Tibial nerve (tissue), 3 donors: Measurements from ENCODE around the gene CYP4Z1.
"Not testable (repeated sequence)": the region's sequence is repeated elsewhere in the genome, so short reads cannot be mapped to it uniquely, and the experiment has no call there.

Experiments
- CTCF ChIP-seq, 5 experiments: fragments of 200-600 bp in 3 of 5; fragments of 450-650 bp in 2 of 5; sonication (generic) in 3 of 5; IDR thresholded peaks; one replicate each; pipeline ENCODE4 v1.5.1; 2016 to 2019; ENCODE audit warnings: antibody characterized with exemption in 5 of 5, mild to moderate bottlenecking in 3 of 5, moderate library complexity in 2 of 5
- POLR2A ChIP-seq, 2 donors: fragments of 450-650 bp; IDR thresholded peaks; one replicate each; pipeline ENCODE4 v1.6.1; 2017; ENCODE audit warnings: antibody characterized with exemption in 2 of 2, mild to moderate bottlenecking in 2 of 2, moderate library complexity in 2 of 2

GRCh38 chr1:47089356-47089755 lies 22.3 kb downstream of the CYP4Z1 start:
- not testable (repeated sequence) for TF ChIP-seq POLR2A (IDR thresholded peaks at IDR 0.05)
- peak; percentile 45 to 55 (median 46) for TF ChIP-seq CTCF (IDR thresholded peaks at IDR 0.05)
